MM.1S (cell line): Measurements from ENCODE around the gene CACHD1.

Experiments used
- CTCF ChIP-seq: fragments of 300-600 bp; sonication (generic); IDR thresholded peaks from 2 replicates; pipeline ENCODE4 v1.5.1; 2016; ENCODE audit warnings: antibody characterized with exemption, low read length, mixed read lengths
- EZH2 ChIP-seq: fragments of 300-600 bp; sonication (generic); optimal IDR thresholded peaks from 2 replicates; pipeline ENCODE3; 2017; ENCODE audit warnings: low read depth, mild to moderate bottlenecking, antibody characterized with exemption, low read length, mixed read lengths
- EZH2phosphoT487 ChIP-seq: fragments of 300-600 bp; sonication (generic); IDR thresholded peaks from 2 replicates; pipeline ENCODE4 v1.6.1; 2018; ENCODE audit warnings: antibody characterized with exemption, low read length

- TF ChIP-seq CTCF, result no peak
- TF ChIP-seq EZH2phosphoT487, result no peak
- no peak for TF ChIP-seq EZH2
Measured at GRCh38 chr1:64458915-64459314, 11.0 kb upstream of the CACHD1 start.
